ENCODE measurements around the gene KDR. TPM values are rescaled to one million over a fixed set of nuclear protein-coding genes. Genes with fewer than 3 reads are reported as not detected.

The KDR gene
- polyA plus RNA-seq, 1 of the 3 experiments (the other 2 are of a cell fraction) = not detected

GRCh38 chr4:55096619-55097018 lies 28.8 kb downstream of the KDR start:
- no peaks in the 10 kb centered on the region for H3K36me3 ChIP-seq (replicated peaks in 1 of 2; ENCODE audit: control insufficient read depth in 1 of 2, insufficient read depth in 2 of 2, low read length in 1 of 2)
- TF ChIP-seq USF2 (IDR thresholded peaks at IDR 0.05; ENCODE audit: borderline replicate concordance, low read depth, low read length) = no peak
- TF ChIP-seq RAD21 (IDR thresholded peaks at IDR 0.05; ENCODE audit: low read length) = no peak
- TF ChIP-seq ZBTB33 (IDR thresholded peaks at IDR 0.05; ENCODE audit: borderline replicate concordance, low read depth) = no peak
- TF ChIP-seq FOXM1 (IDR thresholded peaks at IDR 0.05; ENCODE audit: low read depth) = no peak
- TF ChIP-seq POLR2AphosphoS5 (IDR thresholded peaks at IDR 0.05; ENCODE audit: low read depth, low read length) = no peak
- CTCF ChIA-PET = interaction anchor here (1.1 kb wide), 1 partner anchor 125 kb away, joined by 4 read pairs; no protein-coding TSS in a partner anchor

GRCh38 chr4:55096045-55096444 lies 29.4 kb downstream of the KDR start:
- CTCF ChIA-PET = interaction anchor here (1.6 kb wide), 1 partner anchor 10 kb away, joined by 3 read pairs; no protein-coding TSS in a partner anchor
- no peak overlapping the region for H2AFZ ChIP-seq (ENCODE audit: low read depth)
- TF ChIP-seq ELF1 (IDR thresholded peaks at IDR 0.05) = no peak
- TF ChIP-seq NFIC (IDR thresholded peaks at IDR 0.05; ENCODE audit: borderline replicate concordance) = no peak
- no peak for TF ChIP-seq EP300 (IDR thresholded peaks at IDR 0.05; ENCODE audit: borderline replicate concordance in 1 of 2, low read depth in 1 of 2, low read length in 1 of 2)
- no peak for TF ChIP-seq TCF12 (IDR thresholded peaks at IDR 0.05)
- no peak for TF ChIP-seq GATA2 (CRISPR knock-in tag; IDR thresholded peaks at IDR 0.05)
- TF ChIP-seq REST (IDR thresholded peaks at IDR 0.05; ENCODE audit: low read depth, low read length) = no peak
- TF ChIP-seq RAD21 (IDR thresholded peaks at IDR 0.05; ENCODE audit: low read length) = no peak
- TF ChIP-seq MXI1 (IDR thresholded peaks at IDR 0.05; ENCODE audit: low read depth, low read length) = no peak
- no peak for TF ChIP-seq MEF2A (IDR thresholded peaks at IDR 0.05; ENCODE audit: borderline replicate concordance, low read depth)
- TF ChIP-seq GABPA (IDR thresholded peaks at IDR 0.05; ENCODE audit: low read depth) = no peak
- TF ChIP-seq YY1 (IDR thresholded peaks at IDR 0.05; ENCODE audit: low read depth) = no peak
- TF ChIP-seq RXRA (IDR thresholded peaks at IDR 0.05; ENCODE audit: borderline replicate concordance, low read depth) = no peak
- TF ChIP-seq, protein P1, sequence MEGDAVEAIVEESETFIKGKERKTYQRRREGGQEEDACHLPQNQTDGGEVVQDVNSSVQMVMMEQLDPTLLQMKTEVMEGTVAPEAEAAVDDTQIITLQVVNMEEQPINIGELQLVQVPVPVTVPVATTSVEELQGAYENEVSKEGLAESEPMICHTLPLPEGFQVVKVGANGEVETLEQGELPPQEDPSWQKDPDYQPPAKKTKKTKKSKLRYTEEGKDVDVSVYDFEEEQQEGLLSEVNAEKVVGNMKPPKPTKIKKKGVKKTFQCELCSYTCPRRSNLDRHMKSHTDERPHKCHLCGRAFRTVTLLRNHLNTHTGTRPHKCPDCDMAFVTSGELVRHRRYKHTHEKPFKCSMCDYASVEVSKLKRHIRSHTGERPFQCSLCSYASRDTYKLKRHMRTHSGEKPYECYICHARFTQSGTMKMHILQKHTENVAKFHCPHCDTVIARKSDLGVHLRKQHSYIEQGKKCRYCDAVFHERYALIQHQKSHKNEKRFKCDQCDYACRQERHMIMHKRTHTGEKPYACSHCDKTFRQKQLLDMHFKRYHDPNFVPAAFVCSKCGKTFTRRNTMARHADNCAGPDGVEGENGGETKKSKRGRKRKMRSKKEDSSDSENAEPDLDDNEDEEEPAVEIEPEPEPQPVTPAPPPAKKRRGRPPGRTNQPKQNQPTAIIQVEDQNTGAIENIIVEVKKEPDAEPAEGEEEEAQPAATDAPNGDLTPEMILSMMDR (IDR thresholded peaks at IDR 0.05) = no peak
- no peak for TF ChIP-seq MAX (IDR thresholded peaks at IDR 0.05; ENCODE audit: low read depth)
- TF ChIP-seq RFX5 (IDR thresholded peaks at IDR 0.05; ENCODE audit: low read length) = no peak
- no peak for TF ChIP-seq USF1 (IDR thresholded peaks at IDR 0.05; ENCODE audit: borderline replicate concordance, low read depth)

More at GRCh38 chr4:55096619-55097018, 28.8 kb downstream of the KDR start:
- no peak for DNase-seq
- H3K27me3 ChIP-seq (ENCODE audit: insufficient read depth) = no peaks in the 10 kb centered on the region
- no peak overlapping the region for H3K4me3 ChIP-seq (ENCODE audit: low read depth in 2 of 2, low read length in 1 of 2)
- no peaks in the 10 kb centered on the region for H3F3A ChIP-seq (replicated peaks; ENCODE audit: insufficient read depth)
- H3K4me2 ChIP-seq = no peak overlapping the region
- H4K20me1 ChIP-seq (ENCODE audit: insufficient read depth) = no peaks in the 10 kb centered on the region
- no peak overlapping the region for H2AFZ ChIP-seq (ENCODE audit: low read depth)
- H3K9ac ChIP-seq = no peak overlapping the region
- no peaks in the 10 kb centered on the region for H3K9me3 ChIP-seq
- H3K4me1 ChIP-seq (ENCODE audit: control insufficient read depth in 1 of 2, insufficient read depth in 2 of 2, low read depth in 1 of 2, low read length in 1 of 2) = no peaks in the 10 kb centered on the region; a peak in 1 of 4 replicates
- H3K9me2 ChIP-seq = no peaks in the 10 kb centered on the region
- no peak overlapping the region for H3K27ac ChIP-seq (ENCODE audit: low read depth in 2 of 2, low read length in 1 of 2)
- POLR2A ChIA-PET = no interaction called here
- 45% methylated on average over 4 of the region's 4 CpGs for WGBS (ENCODE audit: low lambda C conversion rate)
- H3K79me2 ChIP-seq (ENCODE audit: insufficient read depth) = no peaks in the 10 kb centered on the region

More at GRCh38 chr4:55096045-55096444, 29.4 kb downstream of the KDR start:
- no peaks in the 10 kb centered on the region for H3K79me2 ChIP-seq (ENCODE audit: insufficient read depth)
- no peaks in the 10 kb centered on the region for H3K36me3 ChIP-seq (replicated peaks in 1 of 2; ENCODE audit: control insufficient read depth in 1 of 2, insufficient read depth in 2 of 2, low read length in 1 of 2)
- POLR2A ChIA-PET = no interaction called here
- H3F3A ChIP-seq (replicated peaks; ENCODE audit: insufficient read depth) = no peaks in the 10 kb centered on the region
- no peak for DNase-seq
- 34% methylated on average over 3 of the region's 3 CpGs for WGBS (ENCODE audit: low lambda C conversion rate)
- no peak overlapping the region for H3K27ac ChIP-seq (ENCODE audit: low read depth in 2 of 2, low read length in 1 of 2)
- H3K27me3 ChIP-seq (ENCODE audit: insufficient read depth) = no peaks in the 10 kb centered on the region
- no peak overlapping the region for H3K9ac ChIP-seq
- no peaks in the 10 kb centered on the region for H3K9me3 ChIP-seq
- no peaks in the 10 kb centered on the region; a peak in 1 of 4 replicates for H3K4me1 ChIP-seq (ENCODE audit: control insufficient read depth in 1 of 2, insufficient read depth in 2 of 2, low read depth in 1 of 2, low read length in 1 of 2)
- no peak overlapping the region for H3K4me2 ChIP-seq
- no peaks in the 10 kb centered on the region for H3K9me2 ChIP-seq
- H3K4me3 ChIP-seq (ENCODE audit: low read depth in 2 of 2, low read length in 1 of 2) = no peak overlapping the region
- no peaks in the 10 kb centered on the region for H4K20me1 ChIP-seq (ENCODE audit: insufficient read depth)

Data from SK-N-SH (cell line).